ENCODE measurements around the gene MACF1. TPM values are rescaled to one million over a fixed set of nuclear protein-coding genes. Genes with fewer than 3 reads are reported as not detected.
A peak's percentile ranks its signal among the peaks of the same experiment; 100 is the strongest.
"Not testable (repeated sequence)": the region's sequence is repeated elsewhere in the genome, so short reads cannot be mapped to it uniquely, and the experiment has no call there.

MACF1 gene
- total and polyA plus RNA-seq, 10 donors, result 50.8 to 641 (median 414) TPM

GRCh38 chr1:39512234-39512847, 307.8 kb downstream of the MACF1 start:
- H3K27ac ChIP-seq; intact Hi-C loops (cut with DNase I; ENCODE audit: low total_unique reads); H3K4me3 ChIP-seq; H3K9me3 ChIP-seq; H3K36me3 ChIP-seq: not testable (repeated sequence)
- 39 to 59% (median 48%) methylated on average over 5 to 6 of the region's 25 CpGs; no CpG with 5 or more reads in 2 of the 5 donors for WGBS, 5 donors
- peak; percentile 11 for DNase-seq
- peaks cover 5 to 33% (median 19%) of the 10 kb centered on the region in 6 donors for H3K4me1 ChIP-seq
- peaks cover 0 to 12% (median 0%) of the 10 kb centered on the region in 7 donors for H3K27me3 ChIP-seq (replicated peaks in 1 of 7)

- intact Hi-C loops (cut with DNase I; ENCODE audit: low total_unique reads); H3K36me3 ChIP-seq; H3K9me3 ChIP-seq: not testable (repeated sequence)
- peak; percentile 67 for DNase-seq
- Histone ChIP-seq H3K4me1 (peaks cover 0 to 14% (median 4%) of the 10 kb centered on the region in 6 donors), H3K27ac (peak overlapping the region in 1 of 8 donors; percentile 23), H3K4me3 (peak overlapping the region in 6 of 8 donors; percentile 10 to 61 (median 28)), H3K27me3 (replicated peaks in 1 of 7) (peaks cover 0 to 12% (median 0%) of the 10 kb centered on the region in 7 donors)
- 1 to 3% (median 2%) methylated on average over 16 to 46 of the region's 46 CpGs; no CpG with 5 or more reads in 2 of the 5 donors for WGBS, 5 donors
Observed at GRCh38 chr1:39514710-39515124, 310.2 kb downstream of the MACF1 start.

DNA sequence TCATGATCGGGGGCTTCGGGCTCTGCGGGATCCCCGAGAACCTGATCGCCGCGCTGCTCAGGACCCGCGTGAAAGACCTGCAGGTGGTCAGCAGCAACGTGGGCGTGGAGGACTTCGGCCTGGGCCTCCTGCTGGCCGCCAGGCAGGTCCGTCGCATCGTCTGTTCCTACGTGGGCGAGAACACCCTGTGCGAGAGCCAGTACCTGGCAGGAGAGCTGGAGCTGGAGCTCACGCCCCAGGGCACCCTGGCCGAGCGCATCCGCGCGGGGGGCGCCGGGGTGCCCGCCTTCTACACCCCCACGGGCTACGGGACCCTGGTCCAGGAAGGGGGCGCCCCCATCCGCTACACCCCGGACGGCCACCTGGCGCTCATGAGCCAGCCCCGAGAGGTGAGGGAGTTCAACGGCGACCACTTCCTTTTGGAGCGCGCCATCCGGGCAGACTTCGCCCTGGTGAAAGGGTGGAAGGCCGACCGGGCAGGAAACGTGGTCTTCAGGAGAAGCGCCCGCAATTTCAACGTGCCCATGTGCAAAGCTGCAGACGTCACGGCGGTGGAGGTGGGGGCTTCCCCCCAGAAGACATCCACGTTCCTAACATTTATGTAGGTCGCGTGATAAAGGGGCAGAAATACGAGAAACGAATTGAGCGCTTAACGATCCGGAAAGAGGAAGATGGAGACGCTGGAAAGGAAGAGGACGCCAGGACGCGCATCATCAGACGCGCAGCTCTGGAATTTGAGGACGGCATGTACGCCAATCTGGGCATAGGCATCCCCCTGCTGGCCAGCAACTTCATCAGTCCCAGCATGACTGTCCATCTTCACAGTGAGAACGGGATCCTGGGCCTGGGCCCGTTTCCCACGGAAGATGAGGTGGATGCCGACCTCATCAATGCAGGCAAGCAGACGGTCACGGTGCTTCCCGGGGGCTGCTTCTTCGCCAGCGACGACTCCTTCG, 310.9 kb downstream of the MACF1 start:
- 0 to 20% (median 3%) methylated on average over 6 to 24 of the region's 78 CpGs for WGBS, 5 donors
- peaks cover 0 to 12% (median 0%) of the 10 kb centered on the region in 7 donors for H3K27me3 ChIP-seq (replicated peaks in 1 of 7)
- peaks cover 0 to 11% (median 4%) of the 10 kb centered on the region in 6 donors for H3K4me1 ChIP-seq
- H3K9me3 ChIP-seq; H3K36me3 ChIP-seq; intact Hi-C loops (cut with DNase I; ENCODE audit: low total_unique reads): not testable (repeated sequence)
- peak; percentile 56 for DNase-seq
- H3K27ac ChIP-seq, result peak overlapping the region in 1 of 8 donors; percentile 33
- peak overlapping the region in 5 of 8 donors; percentile 27 to 61 (median 31) for H3K4me3 ChIP-seq

GRCh38 chr1:39516841-39517240, 312.3 kb downstream of the MACF1 start:
- H3K27ac ChIP-seq; H3K4me1 ChIP-seq; intact Hi-C loops (cut with DNase I; ENCODE audit: low total_unique reads); DNase-seq; H3K9me3 ChIP-seq; H3K36me3 ChIP-seq; H3K4me3 ChIP-seq: not testable (repeated sequence)
- peaks cover 0 to 12% (median 0%) of the 10 kb centered on the region in 7 donors for H3K27me3 ChIP-seq (replicated peaks in 1 of 7)
- WGBS, 5 donors, result 87 to 96% (median 91%) methylated on average over 3 to 4 of the region's 4 CpGs

DNA sequence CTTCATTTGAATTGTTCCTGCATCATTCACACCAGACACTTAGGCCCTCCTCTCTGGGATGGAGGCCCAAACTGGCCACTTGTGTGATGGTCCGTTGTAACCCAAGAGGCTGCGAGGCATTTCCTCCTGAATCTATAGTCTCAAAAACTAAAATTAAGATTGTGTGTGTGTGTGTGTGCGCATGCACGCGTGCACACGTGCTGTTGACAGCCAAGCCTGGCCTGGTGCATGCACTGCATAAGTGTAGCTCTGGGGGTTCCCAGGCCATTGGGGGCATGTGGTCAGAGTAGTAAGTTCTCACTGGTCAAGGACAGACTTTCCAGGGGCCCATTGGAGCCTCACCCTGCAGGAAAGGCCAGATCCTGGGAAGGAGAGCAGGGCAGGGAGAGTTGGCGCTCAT, 313.4 kb downstream of the MACF1 start:
- H3K27ac ChIP-seq; H3K4me3 ChIP-seq; H3K9me3 ChIP-seq; intact Hi-C loops (cut with DNase I; ENCODE audit: low total_unique reads); H3K4me1 ChIP-seq; H3K36me3 ChIP-seq: not testable (repeated sequence)
- H3K27me3 ChIP-seq (replicated peaks in 1 of 7), result peaks cover 0 to 12% (median 0%) of the 10 kb centered on the region in 7 donors
- DNase-seq, result peak; percentile 56
- WGBS, 5 donors, result 79 to 93% (median 90%) methylated on average over 3 to 6 of the region's 7 CpGs

GRCh38 chr1:39519376-39519775, 314.9 kb downstream of the MACF1 start:
- WGBS, 5 donors, result 50 to 70% (median 67%) methylated on average over 2 to 3 of the region's 5 CpGs
- H3K9me3 ChIP-seq; intact Hi-C loops (cut with DNase I; ENCODE audit: low total_unique reads); H3K4me3 ChIP-seq; H3K27ac ChIP-seq: not testable (repeated sequence)
- peaks cover 0 to 11% (median 0%) of the 10 kb centered on the region in 6 donors for H3K36me3 ChIP-seq
- peaks cover 0 to 12% (median 5%) of the 10 kb centered on the region in 6 donors for H3K4me1 ChIP-seq
- peaks cover 0 to 10% (median 0%) of the 10 kb centered on the region in 7 donors for H3K27me3 ChIP-seq (replicated peaks in 1 of 7)
- DNase-seq, result peak; percentile 5

DNA sequence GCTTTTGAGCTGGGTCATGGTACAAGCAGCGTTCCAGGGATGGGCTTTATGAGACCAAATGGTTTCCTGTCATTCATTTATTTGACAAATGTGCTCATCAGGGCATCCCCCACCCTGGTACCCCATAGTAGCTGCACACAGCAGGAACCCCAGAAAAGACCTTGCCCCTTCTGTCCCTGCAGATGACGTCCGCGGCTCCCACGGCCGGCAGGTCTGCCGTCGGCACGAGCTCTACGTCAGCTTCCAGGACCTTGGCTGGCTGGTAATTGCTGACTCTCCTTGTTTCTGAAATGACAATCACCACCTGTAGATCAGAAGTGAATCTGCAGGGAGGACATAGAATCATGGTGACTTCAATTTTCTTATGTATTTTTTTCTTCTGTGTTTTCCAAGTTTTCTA, 317.7 kb downstream of the MACF1 start:
- WGBS, 5 donors, result 74 to 87% (median 85%) methylated on average over 8 to 10 of the region's 10 CpGs
- Histone ChIP-seq H3K36me3 (peaks cover 0 to 37% (median 6%) of the 10 kb centered on the region in 6 donors), H3K4me1 (peaks cover 0 to 28% (median 20%) of the 10 kb centered on the region in 6 donors)
- intact Hi-C loops (cut with DNase I; ENCODE audit: low total_unique reads); H3K4me3 ChIP-seq; H3K27me3 ChIP-seq (replicated peaks in 1 of 7); H3K9me3 ChIP-seq; H3K27ac ChIP-seq: not testable (repeated sequence)
- peak; percentile 21 for DNase-seq

All from spleen (tissue), 11 donors.